Panc1 (cell line): ENCODE measurements around the gene GNG7. TPM values are rescaled to one million over a fixed set of nuclear protein-coding genes. Genes with fewer than 3 reads are reported as not detected.

Experiments used
- ATAC-seq: fragments of 200-7000 bp; cut with Tn5 transposase; 2 replicates; pipeline ENCODE4 v1.9.1; 2020; ENCODE audit warnings: mild to moderate bottlenecking, moderate library complexity
- BruUV-seq: library from RNA; stranded (reverse); fragments of 400-500 nt; replicated peaks from 2 replicates; lab custom pipeline; 2021; lab: Mats Ljungman, UMichigan
- CTCF ChIA-PET: fragments of 300-600 bp; sonication (Branson Sonifier 250); formaldehyde crosslinking; loops from one replicate; lab custom pipeline; 2022; ENCODE audit warnings: antibody characterized with exemption; lab: Charles Lee
- POLR2A ChIA-PET: fragments of 300-600 bp; sonication (Branson Sonifier 250); formaldehyde crosslinking; loops from one replicate; lab custom pipeline; 2022; ENCODE audit warnings: antibody characterized with exemption; lab: Charles Lee
- DNase-seq: peaks from one replicate; pipeline ENCODE4 v3.0.0-alpha.2; 2010; ENCODE audit warnings: low read depth, low spot score
- H3K27ac ChIP-seq: 2 replicates; pipeline ENCODE4 v1.5.1; 2011; ENCODE audit warnings: mild to moderate bottlenecking, low read length, inconsistent platforms
- H3K27me3 ChIP-seq: fragments of 200-500 bp; sonication (Bioruptor generic); 2 replicates; pipeline ENCODE4 v1.6.0; 2014; ENCODE audit warnings: low read length, inconsistent platforms; ENCODE audit not compliant: control insufficient read depth, insufficient read depth
- H3K36me3 ChIP-seq: fragments of 200-500 bp; sonication (Bioruptor generic); 2 replicates; pipeline ENCODE4 v1.5.1; 2014; ENCODE audit warnings: inconsistent platforms, mild to moderate bottlenecking, low read length, moderate library complexity; ENCODE audit not compliant: control insufficient read depth, insufficient read depth
- H3K4me1 ChIP-seq: 2 replicates; pipeline ENCODE4 v1.5.1; 2011; ENCODE audit warnings: inconsistent platforms, mild to moderate bottlenecking, low read length, moderate library complexity; ENCODE audit not compliant: control insufficient read depth, insufficient read depth
- H3K4me3 ChIP-seq, 2 experiments: 2 replicates each; pipeline ENCODE4 v1.5.1; 2011 to 2012; ENCODE audit warnings: low read depth in 2 of 2, low read length in 2 of 2, mild to moderate bottlenecking in 2 of 2, inconsistent platforms in 1 of 2, moderate library complexity in 1 of 2
- H3K9me3 ChIP-seq: fragments of 200-500 bp; sonication (Bioruptor generic); 2 replicates; pipeline ENCODE4 v1.5.1; 2014; ENCODE audit warnings: low read depth, mild to moderate bottlenecking, inconsistent platforms, low read length, moderate library complexity; ENCODE audit not compliant: control insufficient read depth, insufficient read depth
- CTCF ChIP-seq: fragments of 450-650 bp; IDR thresholded peaks from 2 replicates; pipeline ENCODE4 v1.5.1; 2017; ENCODE audit warnings: mild to moderate bottlenecking
- POLR2AphosphoS5 ChIP-seq: IDR thresholded peaks from 2 replicates; pipeline ENCODE4 v1.6.1; 2012; ENCODE audit warnings: mild to moderate bottlenecking, low read depth, low read length, moderate library complexity
- SIN3A ChIP-seq: IDR thresholded peaks from 2 replicates; pipeline ENCODE4 v1.6.1; 2012; ENCODE audit warnings: low read depth, mild to moderate bottlenecking, low read length, moderate library complexity, borderline replicate concordance; ENCODE audit not compliant: insufficient read depth
- TCF7L2 ChIP-seq: IDR thresholded peaks from 2 replicates; pipeline ENCODE4 v1.6.1; 2011; ENCODE audit warnings: mild to moderate bottlenecking, low read depth, low read length, inconsistent platforms
- in situ Hi-C: cut with HindIII; loops from 2 replicates; pipeline ENCODE4 v1.10.0; 2016; ENCODE audit warnings: low sequenced_read_pairs, low pct_unique_long_range_greater_than_20kb
- intact Hi-C: fragments of 100-400 bp; cut with micrococcal nuclease; formaldehyde crosslinking; loops from one replicate; pipeline ENCODE4 v1.10.0; 2022; ENCODE audit not compliant: unreplicated experiment
- total RNA-seq: library from RNA; stranded (reverse); gene quantifications from one replicate; pipeline ENCODE4 v1.2.1, GENCODE V29; 2021; ENCODE audit not compliant: unreplicated experiment
- TF ChIP-seq, protein P1 (sequence below), 2 experiments: IDR thresholded peaks; 2 replicates each; pipeline ENCODE4 v1.6.1; 2011 to 2012; ENCODE audit warnings: low read depth in 2 of 2, control low read depth in 1 of 2, low read length in 1 of 2, mild to moderate bottlenecking in 1 of 2, moderate library complexity in 1 of 2; ENCODE audit not compliant: insufficient read depth in 1 of 2

Gene GNG7
- total RNA-seq, 1 experiment from 2014 or later = 0.74 TPM

GRCh38 chr19:2516727-2517126 lies 185.8 kb downstream of the GNG7 start:
- DNase-seq = no peak
- Histone ChIP-seq H3K27me3 (no peaks in the 10 kb centered on the region), H3K4me3 (no peak overlapping the region), H3K4me1 (peaks cover 10% of the 10 kb centered on the region; the same call in 1 of the 2 replicates), H3K9me3 (no peaks in the 10 kb centered on the region), H3K36me3 (no peaks in the 10 kb centered on the region), H3K27ac (no peak overlapping the region; the same call in 1 of the 2 replicates)
- in situ Hi-C loops = no loop called here
- intact Hi-C loops = no loop called here
- no TSS peak for BruUV-seq
- ATAC-seq = no peak
- POLR2A ChIA-PET = no interaction called here
- TF ChIP-seq CTCF (no peak), SIN3A (no peak), TCF7L2 (no peak), POLR2AphosphoS5 (no peak)
- TF ChIP-seq, protein P1, sequence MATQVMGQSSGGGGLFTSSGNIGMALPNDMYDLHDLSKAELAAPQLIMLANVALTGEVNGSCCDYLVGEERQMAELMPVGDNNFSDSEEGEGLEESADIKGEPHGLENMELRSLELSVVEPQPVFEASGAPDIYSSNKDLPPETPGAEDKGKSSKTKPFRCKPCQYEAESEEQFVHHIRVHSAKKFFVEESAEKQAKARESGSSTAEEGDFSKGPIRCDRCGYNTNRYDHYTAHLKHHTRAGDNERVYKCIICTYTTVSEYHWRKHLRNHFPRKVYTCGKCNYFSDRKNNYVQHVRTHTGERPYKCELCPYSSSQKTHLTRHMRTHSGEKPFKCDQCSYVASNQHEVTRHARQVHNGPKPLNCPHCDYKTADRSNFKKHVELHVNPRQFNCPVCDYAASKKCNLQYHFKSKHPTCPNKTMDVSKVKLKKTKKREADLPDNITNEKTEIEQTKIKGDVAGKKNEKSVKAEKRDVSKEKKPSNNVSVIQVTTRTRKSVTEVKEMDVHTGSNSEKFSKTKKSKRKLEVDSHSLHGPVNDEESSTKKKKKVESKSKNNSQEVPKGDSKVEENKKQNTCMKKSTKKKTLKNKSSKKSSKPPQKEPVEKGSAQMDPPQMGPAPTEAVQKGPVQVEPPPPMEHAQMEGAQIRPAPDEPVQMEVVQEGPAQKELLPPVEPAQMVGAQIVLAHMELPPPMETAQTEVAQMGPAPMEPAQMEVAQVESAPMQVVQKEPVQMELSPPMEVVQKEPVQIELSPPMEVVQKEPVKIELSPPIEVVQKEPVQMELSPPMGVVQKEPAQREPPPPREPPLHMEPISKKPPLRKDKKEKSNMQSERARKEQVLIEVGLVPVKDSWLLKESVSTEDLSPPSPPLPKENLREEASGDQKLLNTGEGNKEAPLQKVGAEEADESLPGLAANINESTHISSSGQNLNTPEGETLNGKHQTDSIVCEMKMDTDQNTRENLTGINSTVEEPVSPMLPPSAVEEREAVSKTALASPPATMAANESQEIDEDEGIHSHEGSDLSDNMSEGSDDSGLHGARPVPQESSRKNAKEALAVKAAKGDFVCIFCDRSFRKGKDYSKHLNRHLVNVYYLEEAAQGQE (IDR thresholded peaks at IDR 0.05; ENCODE audit: insufficient read depth in 1 of 2, low read depth in 2 of 2, low read length in 1 of 2) = no peak
- CTCF ChIA-PET = interaction anchor here (0.6 kb wide), 1 partner anchor 62 kb away, joined by 3 read pairs; no protein-coding TSS in a partner anchor

GRCh38 chr19:2514981-2515518 lies 187.4 kb downstream of the GNG7 start:
- no peak for ATAC-seq
- ChIA-PET CTCF (no interaction called here), POLR2A (no interaction called here)
- Histone ChIP-seq H3K27me3 (no peaks in the 10 kb centered on the region), H3K9me3 (no peaks in the 10 kb centered on the region), H3K36me3 (no peaks in the 10 kb centered on the region), H3K27ac (peak overlapping the region; percentile 13; the same call in 1 of the 2 replicates), H3K4me3 (no peak overlapping the region), H3K4me1 (peaks cover 4% of the 10 kb centered on the region; the same call in 1 of the 2 replicates)
- no peak for DNase-seq
- in situ Hi-C loops (no loop called here), intact Hi-C loops (no loop called here)
- TF ChIP-seq, protein P1 (IDR thresholded peaks at IDR 0.05; ENCODE audit: insufficient read depth in 1 of 2, low read depth in 2 of 2, low read length in 1 of 2) = no peak
- TF ChIP-seq POLR2AphosphoS5 = no peak
- no peak for TF ChIP-seq SIN3A
- TF ChIP-seq CTCF = no peak
- no peak for TF ChIP-seq TCF7L2
- BruUV-seq = no TSS peak
